ENCODE data around the gene MPV17L. TPM values are rescaled to one million over a fixed set of nuclear protein-coding genes. Genes with fewer than 3 reads are reported as not detected.
"Not testable (repeated sequence)": the region's sequence is repeated elsewhere in the genome, so short reads cannot be mapped to it uniquely, and the experiment has no call there.

Gene MPV17L
- total RNA-seq, 1 experiment from 2014 or later: 0.11 TPM

DNA sequence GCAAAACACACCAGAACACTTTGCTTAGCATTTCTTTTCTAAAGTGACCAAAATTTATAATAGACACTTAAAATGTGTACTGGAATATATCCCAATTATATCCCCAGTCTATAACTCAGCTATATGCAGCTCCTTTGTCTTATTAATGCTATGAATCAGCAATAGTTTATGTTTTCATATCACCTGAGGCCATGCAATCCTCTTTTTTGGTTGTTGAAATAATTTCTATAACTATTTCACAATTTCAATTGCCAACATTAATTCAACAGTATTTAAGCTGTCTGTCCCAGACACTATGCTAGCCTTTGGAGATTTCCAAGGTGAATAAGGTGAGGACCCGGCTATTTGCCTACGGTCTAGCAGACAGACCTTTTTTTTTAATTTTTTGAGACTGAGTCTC is 21.6 kb downstream of the MPV17L start:
- H3K36me3 ChIP-seq (ENCODE audit: low read depth): no peaks in the 10 kb centered on the region
- H3K9me3 ChIP-seq (ENCODE audit: insufficient read depth, low read depth): no peaks in the 10 kb centered on the region
- TF ChIP-seq, protein P1, sequence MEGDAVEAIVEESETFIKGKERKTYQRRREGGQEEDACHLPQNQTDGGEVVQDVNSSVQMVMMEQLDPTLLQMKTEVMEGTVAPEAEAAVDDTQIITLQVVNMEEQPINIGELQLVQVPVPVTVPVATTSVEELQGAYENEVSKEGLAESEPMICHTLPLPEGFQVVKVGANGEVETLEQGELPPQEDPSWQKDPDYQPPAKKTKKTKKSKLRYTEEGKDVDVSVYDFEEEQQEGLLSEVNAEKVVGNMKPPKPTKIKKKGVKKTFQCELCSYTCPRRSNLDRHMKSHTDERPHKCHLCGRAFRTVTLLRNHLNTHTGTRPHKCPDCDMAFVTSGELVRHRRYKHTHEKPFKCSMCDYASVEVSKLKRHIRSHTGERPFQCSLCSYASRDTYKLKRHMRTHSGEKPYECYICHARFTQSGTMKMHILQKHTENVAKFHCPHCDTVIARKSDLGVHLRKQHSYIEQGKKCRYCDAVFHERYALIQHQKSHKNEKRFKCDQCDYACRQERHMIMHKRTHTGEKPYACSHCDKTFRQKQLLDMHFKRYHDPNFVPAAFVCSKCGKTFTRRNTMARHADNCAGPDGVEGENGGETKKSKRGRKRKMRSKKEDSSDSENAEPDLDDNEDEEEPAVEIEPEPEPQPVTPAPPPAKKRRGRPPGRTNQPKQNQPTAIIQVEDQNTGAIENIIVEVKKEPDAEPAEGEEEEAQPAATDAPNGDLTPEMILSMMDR (conservative IDR thresholded peaks at IDR 0.05): no peak
- no peak for TF ChIP-seq EZH2 (IDR thresholded peaks at IDR 0.05; ENCODE audit: low read depth)
- no peak overlapping the region for H3K4me3 ChIP-seq
- H3F3A ChIP-seq (ENCODE audit: insufficient read depth, low read depth): peaks cover 21% of the 10 kb centered on the region
- intact Hi-C loops (cut with micrococcal nuclease; ENCODE audit: unreplicated experiment): no loop called here
- CTCF ChIA-PET: no interaction called here
- no peaks in the 10 kb centered on the region for H4K20me1 ChIP-seq (ENCODE audit: insufficient read depth)
- no peak overlapping the region for H3K27ac ChIP-seq
- H3K79me2 ChIP-seq (ENCODE audit: low read depth): no peaks in the 10 kb centered on the region
- no peak overlapping the region for H3K4me2 ChIP-seq
- POLR2A ChIA-PET (ENCODE audit: unreplicated experiment): no interaction called here
- H3K4me1 ChIP-seq (replicated peaks; ENCODE audit: insufficient read depth): peaks cover 30% of the 10 kb centered on the region
- no peak for DNase-seq
- no peaks in the 10 kb centered on the region for H3K9me2 ChIP-seq (ENCODE audit: insufficient read depth)
- H3K27me3 ChIP-seq (ENCODE audit: insufficient read depth, low read depth): no peaks in the 10 kb centered on the region
- BruUV-seq (replicated peaks): no TSS peak
- no peak overlapping the region for H2AFZ ChIP-seq

DNA sequence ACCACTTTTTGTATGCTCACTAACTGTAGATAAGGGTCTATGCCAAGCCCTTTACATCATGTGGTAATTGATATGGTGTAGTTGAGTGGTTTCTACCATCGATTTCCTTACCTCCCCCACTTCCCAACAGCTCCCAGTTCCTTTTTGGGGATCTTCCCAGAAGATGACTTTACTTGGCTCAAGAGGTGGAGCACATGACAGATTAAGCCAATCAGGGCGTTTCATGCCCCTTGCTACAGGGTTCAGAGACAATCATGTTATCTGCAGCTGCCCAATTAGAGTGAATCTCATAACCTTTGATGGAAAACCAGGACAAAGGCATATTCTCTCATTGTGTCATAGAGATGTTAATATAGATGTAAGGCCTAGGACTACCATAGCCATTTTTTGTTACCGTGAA is 22.7 kb downstream of the MPV17L start:
- no peak overlapping the region for H3K27ac ChIP-seq

DNA sequence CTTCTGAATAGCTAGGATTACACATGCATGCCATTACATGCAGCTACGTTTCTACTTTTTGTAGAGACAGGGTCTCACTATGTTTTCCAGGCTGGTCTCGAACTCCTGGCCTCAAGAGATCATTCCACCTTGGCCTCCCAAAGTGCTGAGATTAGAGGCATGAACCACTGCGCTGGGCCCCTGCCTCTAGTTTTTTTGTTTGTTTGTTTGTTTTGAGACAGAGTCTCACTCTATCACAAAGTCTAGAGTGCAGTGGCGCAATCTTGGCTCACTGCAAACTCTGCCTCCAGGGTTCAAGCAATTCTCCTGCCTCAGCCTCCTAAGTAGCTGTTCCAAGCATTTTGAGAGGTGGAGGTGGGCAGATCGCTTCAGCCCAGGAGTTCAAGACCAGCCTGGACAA is 26.1 kb downstream of the MPV17L start:
- H3K4me2 ChIP-seq; H3K9me2 ChIP-seq (ENCODE audit: insufficient read depth); DNase-seq; intact Hi-C loops (cut with micrococcal nuclease; ENCODE audit: unreplicated experiment); CTCF ChIA-PET; H3K27ac ChIP-seq; H3K4me3 ChIP-seq; H4K20me1 ChIP-seq (ENCODE audit: insufficient read depth); H3K36me3 ChIP-seq (ENCODE audit: low read depth); H3F3A ChIP-seq (ENCODE audit: insufficient read depth, low read depth); H3K9me3 ChIP-seq (ENCODE audit: insufficient read depth, low read depth); POLR2A ChIA-PET (ENCODE audit: unreplicated experiment); BruUV-seq (replicated peaks); H3K4me1 ChIP-seq (replicated peaks; ENCODE audit: insufficient read depth); H3K27me3 ChIP-seq (ENCODE audit: insufficient read depth, low read depth); H3K79me2 ChIP-seq (ENCODE audit: low read depth); H2AFZ ChIP-seq: not testable (repeated sequence)

More for the DNA sequence above, 22.7 kb downstream of the MPV17L start:
- POLR2A ChIA-PET (ENCODE audit: unreplicated experiment): no interaction called here
- H3K36me3 ChIP-seq (ENCODE audit: low read depth): no peaks in the 10 kb centered on the region
- no TSS peak for BruUV-seq (replicated peaks)
- intact Hi-C loops (cut with micrococcal nuclease; ENCODE audit: unreplicated experiment): no loop called here
- no peaks in the 10 kb centered on the region for H3K9me2 ChIP-seq (ENCODE audit: insufficient read depth)
- H3K4me1 ChIP-seq (replicated peaks; ENCODE audit: insufficient read depth): peaks cover 30% of the 10 kb centered on the region
- TF ChIP-seq EZH2 (IDR thresholded peaks at IDR 0.05; ENCODE audit: low read depth): no peak
- TF ChIP-seq, protein P1 (conservative IDR thresholded peaks at IDR 0.05): no peak
- no peaks in the 10 kb centered on the region for H3K79me2 ChIP-seq (ENCODE audit: low read depth)
- DNase-seq: no peak
- no peak overlapping the region for H2AFZ ChIP-seq
- peaks cover 21% of the 10 kb centered on the region for H3F3A ChIP-seq (ENCODE audit: insufficient read depth, low read depth)
- no peaks in the 10 kb centered on the region for H4K20me1 ChIP-seq (ENCODE audit: insufficient read depth)
- H3K27me3 ChIP-seq (ENCODE audit: insufficient read depth, low read depth): no peaks in the 10 kb centered on the region
- CTCF ChIA-PET: no interaction called here
- no peak overlapping the region for H3K4me3 ChIP-seq
- H3K4me2 ChIP-seq: no peak overlapping the region
- H3K9me3 ChIP-seq (ENCODE audit: insufficient read depth, low read depth): no peaks in the 10 kb centered on the region

DNA sequence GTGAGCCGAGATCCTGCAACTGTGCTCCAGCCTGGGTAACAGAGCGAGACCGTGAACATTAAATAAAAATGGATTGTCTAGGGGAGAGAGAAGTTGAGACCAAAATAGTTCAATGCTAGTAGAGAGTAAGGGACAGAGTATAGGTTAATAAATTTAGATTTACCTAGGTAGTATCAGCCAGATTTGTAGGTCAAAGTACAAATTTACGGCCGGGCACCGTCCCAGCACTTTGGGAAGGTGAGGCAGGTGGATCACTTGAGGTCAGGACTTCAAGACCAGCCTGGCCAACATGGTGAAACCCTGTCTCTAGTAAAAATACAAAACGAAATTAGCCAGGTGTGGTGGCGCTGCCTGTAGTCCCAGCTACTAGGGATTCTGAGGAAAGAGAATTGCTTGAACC is 26.7 kb downstream of the MPV17L start:
- Histone ChIP-seq H3K4me1 (replicated peaks; ENCODE audit: insufficient read depth) (peaks cover 4% of the 10 kb centered on the region; the same call in 1 of the 2 replicates), H3K27ac (no peak overlapping the region), H2AFZ (no peak overlapping the region), H3K9me3 (ENCODE audit: insufficient read depth, low read depth) (no peaks in the 10 kb centered on the region), H3F3A (ENCODE audit: insufficient read depth, low read depth) (0 out of 2 replicates have a peak, but pooled peaks cover 3% of the 10 kb centered on the region), H4K20me1 (ENCODE audit: insufficient read depth) (no peaks in the 10 kb centered on the region), H3K79me2 (ENCODE audit: low read depth) (no peaks in the 10 kb centered on the region), H3K9me2 (ENCODE audit: insufficient read depth) (no peaks in the 10 kb centered on the region), H3K4me3 (no peak overlapping the region), H3K36me3 (ENCODE audit: low read depth) (no peaks in the 10 kb centered on the region), H3K4me2 (no peak overlapping the region), H3K27me3 (ENCODE audit: insufficient read depth, low read depth) (no peaks in the 10 kb centered on the region)
- no peak for DNase-seq
- ChIA-PET CTCF (no interaction called here), POLR2A (ENCODE audit: unreplicated experiment) (no interaction called here)
- TF ChIP-seq, protein P1 (conservative IDR thresholded peaks at IDR 0.05): no peak
- TF ChIP-seq EZH2 (IDR thresholded peaks at IDR 0.05; ENCODE audit: low read depth): no peak
- no TSS peak for BruUV-seq (replicated peaks)
- intact Hi-C loops (cut with micrococcal nuclease; ENCODE audit: unreplicated experiment): no loop called here

Measured in PC-9 (cell line).